Measurements from ENCODE around the gene FICD. TPM values are rescaled to one million over a fixed set of nuclear protein-coding genes. Genes with fewer than 3 reads are reported as not detected.

FICD gene
- total and polyA plus RNA-seq, 9 of the 15 experiments (the other 6 are each of a cell fraction or from before 2014, with no cell fraction given), result 0.88 to 4.5 (median 1.9) TPM

GRCh38 chr12:108514973-108515814 is at the start of gene FICD (continued):
- TF ChIP-seq FOS (IDR thresholded peaks at IDR 0.05; ENCODE audit: extremely low read depth, insufficient read length) (peak; percentile 89), RBFOX2 (IDR thresholded peaks at IDR 0.05; ENCODE audit: low read depth, low read length) (peak; percentile 93), FOXM1 (IDR thresholded peaks at IDR 0.05; ENCODE audit: low read depth) (peak; percentile 83), FOXM1 (CRISPR knock-in tag; IDR thresholded peaks at IDR 0.05; ENCODE audit: low read depth) (no peak), PML (IDR thresholded peaks at IDR 0.05; ENCODE audit: low read length) (peak; percentile 53; the same call in 1 of the 2 replicates), SRF (CRISPR knock-in tag; IDR thresholded peaks at IDR 0.05) (peak in 1 of 2 experiments; percentile 19; a peak in 1 of 4 replicates), EP400 (IDR thresholded peaks at IDR 0.05) (peak; percentile 86), PCBP1 (IDR thresholded peaks at IDR 0.05; ENCODE audit: low read depth, low read length, poor library complexity, severe bottlenecking) (peak; percentile 60), LARP7 (IDR thresholded peaks at IDR 0.05) (no peak), CTBP1 (IDR thresholded peaks at IDR 0.05; ENCODE audit: borderline replicate concordance) (peak; percentile 17; the same call in 1 of the 2 replicates), NKRF (IDR thresholded peaks at IDR 0.05; ENCODE audit: borderline replicate concordance) (peak; percentile 61; the same call in 1 of the 2 replicates), BCOR (IDR thresholded peaks at IDR 0.05) (no peak), SNIP1 (IDR thresholded peaks at IDR 0.05; ENCODE audit: low read depth) (no peak), TAF1 (IDR thresholded peaks at IDR 0.05; ENCODE audit: control insufficient read depth, extremely low read depth, insufficient read depth, low read length, severe bottlenecking) (peak; percentile 43), NEUROD1 (IDR thresholded peaks at IDR 0.05; ENCODE audit: borderline replicate concordance, low read depth, low read length, partially characterized antibody) (peak; percentile 90), ZMIZ1 (IDR thresholded peaks at IDR 0.05; ENCODE audit: low read depth in 2 of 2, low read length in 2 of 2) (0 out of 4 replicates have a peak, but pooled peaks of 1 of the 2 experiments have one; percentile 35), CTCF (IDR thresholded peaks at IDR 0.05 in 2 of 3, conservative IDR thresholded peaks at IDR 0.05 in 1 of 3; ENCODE audit: insufficient read depth in 2 of 3, low read depth in 1 of 3, low read length in 3 of 3) (0 out of 6 replicates have a peak, but pooled peaks of 1 of the 3 experiments have one; percentile 10), ZFX (CRISPR knock-in tag; IDR thresholded peaks at IDR 0.05) (peak; percentile 56), GABPA (tag; conservative IDR thresholded peaks at IDR 0.05; ENCODE audit: low read depth) (peak; percentile 90)

Data from K562 (cell line).